Muscle of arm (tissue), 12 donors: Measurements from ENCODE around the gene SHCBP1L. TPM values are rescaled to one million over a fixed set of nuclear protein-coding genes. Genes with fewer than 3 reads are reported as not detected.
A peak's percentile ranks its signal among the peaks of the same experiment; 100 is the strongest.
"Not testable (repeated sequence)": the region's sequence is repeated elsewhere in the genome, so short reads cannot be mapped to it uniquely, and the experiment has no call there.

Source experiments
- DNase-seq: peaks from one replicate; pipeline ENCODE4 v3.0.0-alpha.2; 2013
- polyA plus RNA-seq, 12 donors: library from polyadenylated mRNA; unstranded; fragments of 120-200 nt; gene quantifications; one replicate each; pipeline ENCODE4 v1.2.1, GENCODE V29; 2013; ENCODE audit not compliant: insufficient read length in 12 of 12

The SHCBP1L gene
- polyA plus RNA-seq, 12 donors, result 0.22 to 1.0 (median 0.46) TPM; not detected in 2

GRCh38 chr1:182965861-182966260, 12.9 kb upstream of the SHCBP1L start:
- DNase-seq, result no peak

GRCh38 chr1:182965096-182965495, 12.1 kb upstream of the SHCBP1L start:
- no peak for DNase-seq

- DNase-seq, result peak; percentile 80
Observed at GRCh38 chr1:182962554-182963115, 9.7 kb upstream of the SHCBP1L start.

GRCh38 chr1:182960046-182960445, 7.1 kb upstream of the SHCBP1L start:
- no peak for DNase-seq

- DNase-seq, result no peak
Observed at GRCh38 chr1:182957902-182958395, 5.0 kb upstream of the SHCBP1L start.

- DNase-seq, result no peak
Observed at GRCh38 chr1:182956708-182957365, 3.9 kb upstream of the SHCBP1L start.

- no peak for DNase-seq
Observed at GRCh38 chr1:182955596-182956588, 2.9 kb upstream of the SHCBP1L start.

- peak; percentile 32 for DNase-seq
Observed at GRCh38 chr1:182953826-182954225, 860 bp upstream of the SHCBP1L start.

- DNase-seq, result not testable (repeated sequence)
Observed at GRCh38 chr1:182943336-182943735, 9.6 kb downstream of the SHCBP1L start.

GRCh38 chr1:182942145-182942544, 10.8 kb downstream of the SHCBP1L start:
- DNase-seq, result not testable (repeated sequence)

- DNase-seq, result no peak
Observed at GRCh38 chr1:182939413-182939812, 13.6 kb downstream of the SHCBP1L start.

- no peak for DNase-seq
Observed at GRCh38 chr1:182935716-182936115, 17.2 kb downstream of the SHCBP1L start.

- no peak for DNase-seq
Observed at GRCh38 chr1:182930985-182931384, 22.0 kb downstream of the SHCBP1L start.

- DNase-seq, result no peak
Observed at GRCh38 chr1:182927693-182928433, 25.1 kb downstream of the SHCBP1L start.

GRCh38 chr1:182925661-182926060, 27.3 kb downstream of the SHCBP1L start:
- DNase-seq, result no peak

- DNase-seq, result no peak
Observed at GRCh38 chr1:182917378-182917777, 35.6 kb downstream of the SHCBP1L start.

- DNase-seq, result no peak
Observed at GRCh38 chr1:182913401-182913800, 39.6 kb downstream of the SHCBP1L start.

GRCh38 chr1:182910143-182910542, 42.8 kb downstream of the SHCBP1L start:
- DNase-seq, result no peak

- no peak for DNase-seq
Observed at GRCh38 chr1:182909578-182909977, 43.4 kb downstream of the SHCBP1L start.

GRCh38 chr1:182905321-182905720, 47.6 kb downstream of the SHCBP1L start:
- no peak for DNase-seq

GRCh38 chr1:182901946-182902345, 51.0 kb downstream of the SHCBP1L start:
- not testable (repeated sequence) for DNase-seq

GRCh38 chr1:182897696-182898095, 55.3 kb downstream of the SHCBP1L start:
- DNase-seq, result no peak
